Nephron (organoid): Measurements from ENCODE around the gene DOCK1.

ENCODE experiments used
- H3K27ac Mint-ChIP-seq, 3 experiments: 2 replicates each; pipeline ENCODE4 v1.8.0; 2020; ENCODE audit warnings: mixed read lengths in 3 of 3, mild to moderate bottlenecking in 2 of 3, moderate library complexity in 1 of 3
- H3K27me3 Mint-ChIP-seq: 2 replicates; pipeline ENCODE4 v1.8.0; 2021; ENCODE audit warnings: low read depth, mild to moderate bottlenecking, moderate library complexity, mixed read lengths
- H3K36me3 Mint-ChIP-seq: 2 replicates; pipeline ENCODE4 v1.8.0; 2020; ENCODE audit warnings: low read depth, mixed read lengths
- H3K4me1 Mint-ChIP-seq: 2 replicates; pipeline ENCODE4 v1.8.0; 2020; ENCODE audit warnings: mixed read lengths
- H3K4me3 Mint-ChIP-seq, 3 experiments: 2 replicates each; pipeline ENCODE4 v1.8.0; 2020; ENCODE audit warnings: mild to moderate bottlenecking in 3 of 3, mixed read lengths in 3 of 3, moderate library complexity in 2 of 3
- H3K9me3 Mint-ChIP-seq: 2 replicates; pipeline ENCODE4 v1.8.0; 2020; ENCODE audit warnings: mixed read lengths
- CTCF ChIP-seq, 3 experiments: fragments of 200-600 bp; sonication (generic); IDR thresholded peaks; one replicate each; pipeline ENCODE4 v1.5.0; 2021; ENCODE audit warnings: antibody characterized with exemption in 3 of 3; ENCODE audit not compliant: unreplicated experiment in 3 of 3

DOCK1 gene

GRCh38 chr10:127319691-127320090, 414.5 kb downstream of the DOCK1 start:
- H3K4me1 Mint-ChIP-seq: peaks cover 13% of the 10 kb centered on the region
- H3K9me3 Mint-ChIP-seq: no peaks in the 10 kb centered on the region
- no peak for TF ChIP-seq CTCF (IDR thresholded peaks at IDR 0.05; ENCODE audit: unreplicated experiment in 3 of 3)
- H3K36me3 Mint-ChIP-seq: no peaks in the 10 kb centered on the region
- no peaks in the 10 kb centered on the region for H3K27me3 Mint-ChIP-seq
- H3K4me3 Mint-ChIP-seq: no peak overlapping the region
- no peak overlapping the region for H3K27ac Mint-ChIP-seq

- Mint-ChIP-seq H3K9me3 (no peaks in the 10 kb centered on the region), H3K4me1 (peaks cover 10% of the 10 kb centered on the region), H3K36me3 (no peaks in the 10 kb centered on the region), H3K4me3 (no peak overlapping the region), H3K27me3 (no peaks in the 10 kb centered on the region), H3K27ac (no peak overlapping the region)
- TF ChIP-seq CTCF (IDR thresholded peaks at IDR 0.05; ENCODE audit: unreplicated experiment in 3 of 3): no peak
Measured at GRCh38 chr10:127320176-127320575, 414.9 kb downstream of the DOCK1 start.

- H3K27ac Mint-ChIP-seq: no peak overlapping the region
- H3K4me1 Mint-ChIP-seq: peaks cover 10% of the 10 kb centered on the region
- no peaks in the 10 kb centered on the region for H3K27me3 Mint-ChIP-seq
- no peaks in the 10 kb centered on the region for H3K36me3 Mint-ChIP-seq
- no peak for TF ChIP-seq CTCF (IDR thresholded peaks at IDR 0.05; ENCODE audit: unreplicated experiment in 3 of 3)
- no peak overlapping the region for H3K4me3 Mint-ChIP-seq
- H3K9me3 Mint-ChIP-seq: no peaks in the 10 kb centered on the region
Measured at GRCh38 chr10:127322286-127322685, 417.1 kb downstream of the DOCK1 start.

GRCh38 chr10:127325506-127325905, 420.3 kb downstream of the DOCK1 start:
- no peaks in the 10 kb centered on the region for H3K9me3 Mint-ChIP-seq
- TF ChIP-seq CTCF (IDR thresholded peaks at IDR 0.05; ENCODE audit: unreplicated experiment in 3 of 3): no peak
- H3K4me3 Mint-ChIP-seq: no peak overlapping the region
- no peaks in the 10 kb centered on the region for H3K4me1 Mint-ChIP-seq
- peaks cover 3% of the 10 kb centered on the region for H3K36me3 Mint-ChIP-seq
- no peaks in the 10 kb centered on the region for H3K27me3 Mint-ChIP-seq
- no peak overlapping the region for H3K27ac Mint-ChIP-seq

GRCh38 chr10:127326883-127327282, 421.7 kb downstream of the DOCK1 start:
- TF ChIP-seq CTCF (IDR thresholded peaks at IDR 0.05; ENCODE audit: unreplicated experiment in 3 of 3): no peak
- no peak overlapping the region for H3K4me3 Mint-ChIP-seq
- no peak overlapping the region for H3K27ac Mint-ChIP-seq
- peaks cover 3% of the 10 kb centered on the region for H3K36me3 Mint-ChIP-seq
- no peaks in the 10 kb centered on the region for H3K27me3 Mint-ChIP-seq
- H3K4me1 Mint-ChIP-seq: no peaks in the 10 kb centered on the region
- no peaks in the 10 kb centered on the region for H3K9me3 Mint-ChIP-seq

- Mint-ChIP-seq H3K27me3 (no peaks in the 10 kb centered on the region), H3K36me3 (peaks cover 3% of the 10 kb centered on the region), H3K4me1 (no peaks in the 10 kb centered on the region), H3K4me3 (no peak overlapping the region), H3K27ac (no peak overlapping the region), H3K9me3 (no peaks in the 10 kb centered on the region)
- TF ChIP-seq CTCF (IDR thresholded peaks at IDR 0.05; ENCODE audit: unreplicated experiment in 3 of 3): no peak
Measured at GRCh38 chr10:127331696-127332095, 426.5 kb downstream of the DOCK1 start.
